GM23248 (cell line): ENCODE results near the gene CTSD.

Experiments
- EZH2 ChIP-seq: fragments of 200-600 bp; sonication (generic); IDR thresholded peaks from 2 replicates; pipeline ENCODE4 v1.6.1; 2018; ENCODE audit warnings: antibody characterized with exemption, mild to moderate bottlenecking; ENCODE audit not compliant: insufficient read depth, poor library complexity, severe bottlenecking
- EZH2phosphoT487 ChIP-seq: fragments of 200-600 bp; sonication (generic); IDR thresholded peaks from 2 replicates; pipeline ENCODE4 v1.6.1; 2018; ENCODE audit warnings: antibody characterized with exemption, moderate library complexity, mild to moderate bottlenecking, low read depth; ENCODE audit not compliant: insufficient read depth

- TF ChIP-seq EZH2phosphoT487 (no peak), EZH2 (no peak)
Observed at GRCh38 chr11:1741741-1742140, 22.0 kb downstream of the CTSD start.
